Activated CD4-positive, alpha-beta T cell treated with anti-CD3 and anti-CD28 coated beads, Interleukin-2, amount 50 U/mL, for 1 hour (primary cell): ENCODE results near the gene LDLRAP1.

Source experiments
- DNase-seq: peaks from one replicate; pipeline ENCODE4 v3.0.0-alpha.2; 2020

Gene LDLRAP1

GRCh38 chr1:25544243-25544764 lies 898 bp downstream of the LDLRAP1 start:
- DNase-seq, result no peak

DNA sequence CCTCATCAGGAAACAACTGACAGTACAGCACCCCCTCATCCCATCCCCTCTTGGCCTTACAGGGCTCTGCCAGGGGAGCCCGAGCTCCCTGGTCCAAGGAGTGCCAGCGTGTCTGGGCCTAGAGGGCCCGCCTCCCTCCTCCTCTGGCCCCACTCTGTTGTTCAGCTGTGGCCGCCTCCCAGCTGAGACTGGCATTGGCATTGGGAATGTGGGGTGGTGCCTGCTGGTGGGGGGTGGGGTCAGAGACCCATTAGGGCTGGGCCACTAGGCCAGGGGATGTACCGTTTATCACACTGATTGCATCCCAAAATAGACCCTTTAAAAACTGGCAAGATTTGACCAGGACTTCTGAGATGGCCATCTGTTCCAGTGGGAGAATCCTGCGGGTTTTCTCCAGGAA lies 1.4 kb downstream of the LDLRAP1 start:
- DNase-seq, result no peak

DNA sequence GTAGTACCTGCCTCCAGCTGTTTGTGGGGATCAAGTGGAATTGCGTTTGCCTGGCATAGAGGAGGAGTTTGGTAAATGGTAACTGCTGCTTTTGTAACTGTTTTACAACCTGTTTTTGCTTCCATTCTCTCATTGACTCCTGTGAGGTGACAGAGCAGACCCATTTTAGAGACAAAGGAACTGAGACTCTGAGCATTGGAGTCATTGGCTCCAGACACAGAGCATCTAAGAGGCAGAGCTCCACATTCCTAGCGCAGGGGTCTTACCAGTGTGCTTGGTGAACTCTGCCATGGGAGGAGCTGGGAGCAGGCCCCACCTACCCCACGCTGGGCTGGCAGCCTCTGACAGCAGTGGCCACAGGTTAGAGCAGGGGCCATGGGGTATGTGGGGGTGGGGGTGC lies 2.4 kb downstream of the LDLRAP1 start:
- DNase-seq, result no peak

DNA sequence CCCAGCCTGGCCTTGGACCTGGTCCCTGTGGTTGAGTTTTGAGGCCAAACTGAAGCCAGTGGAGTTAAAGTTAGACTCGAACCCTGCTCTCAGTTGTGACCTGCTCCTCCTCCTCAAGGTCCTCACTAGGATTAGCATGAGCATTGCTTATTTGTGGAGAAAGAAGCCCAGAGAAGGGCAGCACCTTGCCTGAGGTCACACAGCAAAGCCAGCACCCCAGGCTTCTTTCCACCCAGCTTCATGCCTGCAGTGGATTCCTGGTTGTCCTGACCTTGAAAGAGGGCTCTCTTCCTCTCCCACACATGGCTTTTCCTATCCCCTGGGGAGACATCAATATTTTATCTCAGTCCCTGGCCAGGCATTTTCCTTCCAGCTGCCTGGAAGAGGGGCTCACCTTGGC lies 2.8 kb downstream of the LDLRAP1 start:
- DNase-seq, result no peak

- DNase-seq, result no peak
These were observed 5.2 kb downstream of the LDLRAP1 start for GRCh38 chr1:25548601-25549000.

DNA sequence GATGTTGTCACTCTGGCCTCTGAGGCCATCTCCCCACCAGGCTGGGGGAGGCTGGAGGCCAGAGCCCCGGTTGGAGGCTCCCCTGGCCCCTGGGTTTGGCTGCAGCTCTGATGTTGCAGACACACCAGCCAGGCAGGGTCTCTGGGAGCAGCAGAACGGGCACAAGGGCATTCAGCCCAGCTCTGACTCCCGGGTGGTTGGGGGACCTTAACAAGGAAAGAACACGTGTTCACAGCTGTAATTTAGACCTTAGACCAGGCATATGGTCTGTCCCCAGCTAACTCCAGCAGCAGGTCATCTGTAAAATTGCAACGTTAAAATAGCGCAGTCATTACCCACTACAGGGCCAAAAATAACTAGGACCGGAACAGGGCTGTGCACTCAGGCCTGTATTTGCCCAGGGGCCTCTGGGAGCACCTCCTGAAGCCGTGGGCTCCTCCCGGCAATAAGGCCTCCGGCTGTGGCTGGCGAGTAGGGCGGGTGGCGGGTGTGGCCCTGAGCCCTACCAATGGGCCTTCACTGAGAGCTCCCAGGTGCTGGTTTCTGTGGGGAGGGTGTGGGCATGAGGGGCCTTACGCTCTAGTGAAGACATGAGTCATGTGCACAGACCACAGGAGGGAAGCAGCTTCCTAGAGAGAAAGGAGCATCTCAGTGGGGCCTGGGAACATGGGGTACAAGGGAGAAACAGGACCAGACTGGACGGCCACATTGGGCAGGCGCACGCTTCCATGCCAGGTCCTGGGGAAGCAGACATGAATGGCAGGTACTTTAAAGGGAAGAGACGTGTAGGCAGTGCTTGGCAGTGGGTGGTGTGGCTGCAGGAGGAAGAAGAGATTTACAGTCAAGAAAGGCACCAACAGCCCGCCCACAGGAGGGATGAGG lies 6.1 kb downstream of the LDLRAP1 start:
- DNase-seq, result peak; percentile 71

DNA sequence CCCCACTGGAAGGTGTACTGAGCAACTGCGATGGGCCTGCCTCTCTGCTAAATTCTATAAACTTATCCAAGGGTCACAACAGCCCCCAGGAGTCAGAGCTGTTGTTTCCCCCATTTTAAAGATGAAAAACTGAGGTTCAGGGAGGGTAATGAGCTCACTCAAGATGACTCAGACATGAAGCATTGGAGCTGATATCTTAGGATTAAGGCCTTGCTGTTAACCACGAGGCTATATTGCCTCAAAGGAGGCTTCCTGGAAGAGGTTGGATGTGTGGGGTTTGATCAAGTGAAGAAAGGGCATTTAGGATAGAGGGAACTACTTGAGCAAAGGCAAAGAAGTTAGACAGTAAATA lies 6.7 kb downstream of the LDLRAP1 start:
- no peak for DNase-seq

DNA sequence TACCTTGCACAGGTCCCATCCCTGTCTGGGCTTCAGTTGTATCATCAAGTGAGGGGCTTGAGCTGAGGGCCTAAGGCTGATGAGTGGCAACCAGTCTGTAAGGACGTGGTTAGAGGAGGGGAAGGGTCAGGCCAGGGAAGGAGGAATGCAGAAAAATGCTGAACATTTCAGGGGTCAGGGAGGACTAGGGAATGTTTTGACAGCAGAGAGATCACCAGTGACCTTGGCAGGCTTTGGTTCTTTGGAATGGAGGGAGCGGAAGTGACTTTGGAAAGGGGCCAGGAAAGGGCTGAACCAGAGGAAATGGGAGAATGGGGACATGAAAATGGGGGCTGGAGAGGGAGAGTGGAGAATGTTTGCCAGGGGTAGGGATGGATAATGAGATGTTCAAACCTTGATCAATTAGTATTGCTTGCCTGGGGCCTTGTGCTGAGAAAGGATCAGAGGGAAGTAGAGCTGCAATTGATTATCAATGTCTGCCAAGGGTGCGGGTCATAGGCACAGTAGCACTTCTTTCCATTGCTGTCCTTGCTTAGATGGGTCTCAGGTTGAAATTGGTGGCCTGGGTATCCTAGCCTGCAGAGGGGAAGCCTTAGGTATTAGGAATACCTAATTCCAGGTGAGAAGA lies 7.4 kb downstream of the LDLRAP1 start:
- DNase-seq, result no peak

DNA sequence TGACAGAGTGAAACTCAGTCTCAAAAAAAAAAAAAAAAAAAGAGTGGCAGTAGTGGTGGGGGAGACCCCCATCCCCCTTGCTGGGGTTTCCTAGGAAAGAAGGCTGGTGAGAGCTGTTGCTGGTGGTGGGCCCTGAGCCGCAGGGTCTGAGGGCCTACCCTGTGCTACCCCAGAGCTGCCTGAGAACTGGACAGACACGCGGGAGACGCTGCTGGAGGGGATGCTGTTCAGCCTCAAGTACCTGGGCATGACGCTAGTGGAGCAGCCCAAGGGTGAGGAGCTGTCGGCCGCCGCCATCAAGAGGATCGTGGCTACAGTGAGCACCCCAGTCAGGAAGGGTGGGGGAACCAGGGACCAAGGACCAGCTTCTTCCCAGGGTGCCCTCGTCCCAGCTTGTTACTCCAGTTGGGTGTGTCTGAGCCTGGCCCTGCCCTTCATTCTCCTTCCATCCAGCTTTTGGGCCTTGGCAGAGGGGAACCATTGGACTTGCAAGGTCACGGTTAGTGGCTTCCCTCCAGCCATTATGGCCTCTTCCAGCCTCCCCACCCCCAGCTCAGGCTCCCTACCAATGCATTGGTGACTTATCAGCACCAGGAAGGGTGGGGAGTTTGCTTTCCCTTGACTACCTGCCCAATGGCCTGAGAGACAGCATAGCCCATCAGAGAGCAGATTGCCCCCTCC lies 10.5 kb downstream of the LDLRAP1 start:
- DNase-seq, result no peak

GRCh38 chr1:25554430-25554780 lies 11.0 kb downstream of the LDLRAP1 start:
- no peak for DNase-seq

DNA sequence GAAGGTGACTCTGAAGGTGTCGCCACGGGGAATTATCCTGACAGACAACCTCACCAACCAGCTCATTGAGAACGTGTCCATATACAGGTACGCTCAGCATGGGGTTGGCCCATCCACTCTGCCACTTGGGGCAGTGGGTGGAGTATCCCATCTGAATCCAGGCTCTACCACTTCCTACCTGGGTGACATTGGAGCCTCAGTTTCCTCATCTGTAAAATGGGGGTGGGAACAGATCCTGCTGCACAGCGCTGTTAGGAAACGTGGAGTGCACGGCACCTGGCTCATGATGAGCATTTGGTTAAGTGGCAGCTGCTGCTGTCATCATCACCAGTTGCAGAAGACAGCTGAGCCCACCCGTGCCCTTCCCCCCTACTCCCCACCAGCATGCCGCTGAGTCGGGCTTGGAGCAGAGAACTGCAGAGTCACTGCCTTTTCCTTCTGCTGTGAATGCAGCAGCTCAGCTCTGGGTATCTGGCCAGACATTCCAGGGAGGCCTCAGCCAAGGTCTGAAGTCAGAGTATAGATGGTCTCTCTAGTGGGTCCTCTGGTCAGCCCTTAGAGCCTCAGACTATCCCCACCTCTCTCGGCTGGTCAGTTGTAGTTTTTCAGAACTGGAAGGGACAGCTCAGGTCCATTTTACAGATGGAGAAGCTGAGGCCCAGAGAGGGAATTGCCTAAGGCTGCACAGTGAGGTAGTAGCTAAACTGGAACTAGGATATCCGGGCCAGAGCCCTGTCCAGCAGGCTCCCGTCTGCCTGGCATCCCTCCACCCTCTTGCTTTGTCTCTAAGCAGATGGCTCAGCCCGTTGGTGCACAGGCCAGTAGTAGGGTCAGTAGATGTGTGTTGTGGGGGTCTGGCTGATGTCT lies 11.7 kb downstream of the LDLRAP1 start:
- no peak for DNase-seq

GRCh38 chr1:25555753-25556092 lies 12.3 kb downstream of the LDLRAP1 start:
- DNase-seq, result no peak

DNA sequence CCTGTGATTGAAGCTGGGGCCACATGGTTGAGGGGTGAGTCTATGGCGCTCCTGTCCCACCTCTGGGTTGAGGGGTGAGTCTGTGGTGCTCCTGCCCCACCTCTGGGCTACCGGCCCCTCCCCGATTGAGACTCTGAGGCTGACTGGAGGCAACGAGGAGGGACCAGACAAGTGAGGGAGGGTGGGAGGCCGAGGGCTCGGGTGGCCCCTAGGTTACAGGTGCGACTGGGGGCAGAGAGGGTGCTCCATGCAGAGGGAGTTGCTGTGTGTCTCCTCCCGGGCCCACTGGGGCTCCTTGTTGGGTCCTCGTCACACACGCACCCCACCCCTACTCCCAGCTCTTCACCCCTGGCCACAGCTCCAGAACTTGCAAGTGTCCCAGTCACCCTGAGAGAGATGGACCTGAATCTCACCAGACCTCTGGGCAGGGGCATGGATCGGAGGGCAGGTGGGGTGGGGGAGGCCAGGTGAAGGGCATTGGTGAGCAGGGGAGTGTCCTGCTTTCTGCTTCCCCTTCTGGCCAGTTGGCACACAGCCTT lies 12.8 kb downstream of the LDLRAP1 start:
- DNase-seq, result no peak

DNA sequence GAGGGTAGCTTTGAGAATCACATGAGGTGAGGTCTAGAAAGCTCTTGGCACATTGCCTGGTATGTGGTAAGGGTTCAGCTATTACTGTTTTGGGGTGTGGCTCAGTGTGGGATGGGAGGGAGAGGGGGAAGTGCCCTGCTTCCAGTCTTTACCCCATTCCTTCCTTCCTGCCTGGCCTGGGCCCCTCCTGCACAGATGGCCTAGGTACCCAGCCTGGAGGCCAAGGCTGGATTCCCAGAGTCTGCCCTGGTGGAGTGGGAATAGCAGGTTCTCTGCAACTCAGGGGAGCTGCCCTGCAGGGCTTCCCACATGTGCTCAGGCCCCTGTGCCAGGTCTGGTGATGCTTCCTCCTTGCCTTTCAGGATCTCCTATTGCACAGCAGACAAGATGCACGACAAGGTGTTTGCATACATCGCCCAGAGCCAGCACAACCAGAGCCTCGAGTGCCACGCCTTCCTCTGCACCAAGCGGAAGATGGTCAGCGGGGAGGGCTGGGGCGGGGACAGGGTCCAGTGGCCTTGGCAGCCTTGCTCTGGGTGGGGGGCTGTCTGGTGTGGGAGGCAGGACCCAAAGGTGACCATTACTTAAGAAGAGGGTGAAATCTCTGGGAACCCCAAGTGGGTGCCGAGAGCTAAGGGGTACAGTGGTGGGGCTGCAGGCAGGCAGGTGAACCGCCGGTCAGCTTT lies 13.5 kb downstream of the LDLRAP1 start:
- DNase-seq, result no peak

DNA sequence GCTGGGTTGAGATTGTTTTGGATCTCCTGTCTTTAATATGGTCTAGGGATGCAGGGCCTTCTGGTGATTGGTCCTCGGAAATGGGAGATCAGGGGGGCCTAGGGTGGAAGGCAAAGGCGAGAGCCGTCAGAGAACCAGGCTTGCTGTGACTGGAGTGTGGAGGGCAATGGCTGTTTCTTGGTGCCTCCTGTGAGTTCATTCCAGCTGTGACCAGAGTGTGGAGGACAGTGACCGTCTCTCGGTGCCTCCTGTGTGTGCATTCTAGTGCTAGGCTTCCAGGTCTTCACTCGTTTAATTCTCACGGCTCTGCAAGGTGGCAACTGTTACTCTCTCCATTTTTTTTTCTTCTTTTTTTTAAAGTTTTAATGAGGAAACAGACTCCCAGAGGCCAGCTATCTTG lies 14.1 kb downstream of the LDLRAP1 start:
- DNase-seq, result no peak

- DNase-seq, result no peak
These were observed 15.6 kb downstream of the LDLRAP1 start for GRCh38 chr1:25559031-25559430.

DNA sequence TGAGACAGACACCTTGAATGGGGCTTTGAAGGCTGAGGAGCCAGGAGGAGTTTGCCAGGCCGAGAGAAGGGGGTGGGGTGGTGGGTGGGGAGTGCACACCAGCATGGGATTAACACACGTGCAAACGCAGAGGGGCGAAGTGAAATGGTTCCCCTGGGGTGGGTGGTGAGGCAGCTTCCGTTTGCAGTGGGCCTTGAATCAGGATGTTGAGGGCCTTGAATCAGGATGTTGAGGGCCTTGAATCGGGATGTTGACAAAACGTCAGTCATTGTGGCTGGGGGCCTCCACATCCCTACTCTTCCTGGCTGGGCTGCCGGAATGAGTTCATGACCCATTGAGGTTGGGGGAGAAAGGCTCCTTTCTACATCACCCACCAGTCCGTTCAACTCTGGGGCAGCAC lies 16.6 kb downstream of the LDLRAP1 start:
- DNase-seq, result no peak

- DNase-seq, result no peak
These were observed 17.4 kb downstream of the LDLRAP1 start for GRCh38 chr1:25560788-25561187.

- DNase-seq, result no peak
These were observed 18.2 kb downstream of the LDLRAP1 start for GRCh38 chr1:25561421-25562100.

DNA sequence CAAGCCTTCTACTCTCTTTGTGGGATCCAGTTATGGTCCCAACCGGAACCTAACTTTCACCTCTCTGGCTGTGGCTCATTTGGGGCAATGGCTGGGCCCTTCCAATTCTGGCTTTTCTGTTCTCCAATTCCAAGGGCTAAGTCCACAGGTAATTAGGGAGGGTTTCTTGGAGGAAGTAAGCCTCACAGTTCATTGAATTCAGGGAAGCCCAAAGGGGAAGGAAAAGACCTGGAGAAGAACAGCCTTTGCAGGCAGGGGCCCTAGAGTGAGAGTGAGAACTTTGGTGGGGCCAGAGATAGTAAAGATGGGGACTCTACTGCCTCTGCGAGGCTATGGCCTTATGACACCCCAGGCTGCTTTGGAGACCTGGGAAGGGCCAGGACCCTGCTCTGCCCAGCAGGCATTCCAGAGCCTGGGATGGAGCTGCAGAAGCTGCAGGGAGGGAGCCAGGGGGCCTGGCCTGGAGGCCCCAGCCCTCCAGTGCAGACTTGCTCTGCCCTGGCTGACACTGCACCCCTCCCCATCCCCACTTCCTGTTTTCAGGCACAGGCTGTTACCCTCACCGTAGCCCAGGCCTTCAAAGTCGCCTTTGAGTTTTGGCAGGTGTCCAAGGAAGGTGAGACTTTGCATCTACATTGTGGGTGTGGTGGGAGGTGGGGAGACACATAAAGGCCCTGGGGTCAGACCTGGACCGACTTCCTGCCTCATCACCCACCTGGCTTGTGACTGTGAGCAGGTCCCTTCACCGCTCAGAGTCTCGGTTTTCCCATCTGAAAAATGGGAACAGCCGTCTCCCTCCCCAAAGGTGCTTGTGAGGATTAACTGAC lies 18.9 kb downstream of the LDLRAP1 start:
- peak; percentile 77 for DNase-seq

- DNase-seq, result no peak
These were observed 19.5 kb downstream of the LDLRAP1 start for GRCh38 chr1:25562928-25563283.
